ENCODE data around the gene NEMF.
"Not testable (repeated sequence)": the region's sequence is repeated elsewhere in the genome, so short reads cannot be mapped to it uniquely, and the experiment has no call there.

The NEMF gene

GRCh38 chr14:49852301-49853157, at the start of gene NEMF:
Gene NEMF, minus strand, starts transcription at chr14:49852788. Its CDS starts 35 bp downstream, at chr14:49852753.
- peak; percentile 95 to 96 (median 95) for DNase-seq

- DNase-seq: no peak
Measured at GRCh38 chr14:49900973-49901372, 48.4 kb upstream of the NEMF start.

GRCh38 chr14:49898485-49898884, 45.9 kb upstream of the NEMF start:
- no peak for DNase-seq

GRCh38 chr14:49897965-49898364, 45.4 kb upstream of the NEMF start:
- DNase-seq: no peak

GRCh38 chr14:49897414-49897813, 44.8 kb upstream of the NEMF start:
- DNase-seq: no peak

- no peak for DNase-seq
Measured at GRCh38 chr14:49896966-49897365, 44.4 kb upstream of the NEMF start.

GRCh38 chr14:49896272-49896671, 43.7 kb upstream of the NEMF start:
- not testable (repeated sequence) for DNase-seq

GRCh38 chr14:49895480-49895879, 42.9 kb upstream of the NEMF start:
- DNase-seq: peak; percentile 25 to 71 (median 62)

GRCh38 chr14:49894214-49895107, 41.9 kb upstream of the NEMF start:
- peak in 1 of 3 donors; percentile 43 for DNase-seq

- DNase-seq: peak; percentile 76 to 93 (median 84)
Measured at GRCh38 chr14:49893309-49894213, 41.0 kb upstream of the NEMF start.

GRCh38 chr14:49892636-49893308, 40.2 kb upstream of the NEMF start, which contains the start of gene ARF6:
Gene ARF6, plus strand, starts transcription at chr14:49893082. Its CDS starts 655 bp downstream, at chr14:49893737.
- peak; percentile 99 to 100 (median 100) for DNase-seq

- peak; percentile 74 to 86 (median 76) for DNase-seq
Measured at GRCh38 chr14:49892301-49892635, 39.7 kb upstream of the NEMF start.

GRCh38 chr14:49888293-49888692, 35.7 kb upstream of the NEMF start:
- DNase-seq: no peak

GRCh38 chr14:49886523-49886922, 33.9 kb upstream of the NEMF start:
- DNase-seq: no peak

- DNase-seq: peak; percentile 64 to 76 (median 69)
Measured at GRCh38 chr14:49882826-49883694, 30.5 kb upstream of the NEMF start.

GRCh38 chr14:49881350-49882001, 28.9 kb upstream of the NEMF start:
- no peak for DNase-seq

GRCh38 chr14:49880267-49881064, 27.9 kb upstream of the NEMF start:
- peak; percentile 53 to 83 (median 81) for DNase-seq

GRCh38 chr14:49879646-49880204, 27.1 kb upstream of the NEMF start:
- peak; percentile 73 to 78 (median 74) for DNase-seq

GRCh38 chr14:49876563-49877127, 24.1 kb upstream of the NEMF start:
- DNase-seq: no peak

All from suppressor macrophage treated with lipopolysaccharide for 1 hour (primary cell).